Measurements from ENCODE around the gene OR10J5. TPM values are rescaled to one million over a fixed set of nuclear protein-coding genes. Genes with fewer than 3 reads are reported as not detected.
"Not testable (repeated sequence)": the region's sequence is repeated elsewhere in the genome, so short reads cannot be mapped to it uniquely, and the experiment has no call there.

The OR10J5 gene
- not detected in 2 replicates for total RNA-seq

GRCh38 chr1:159535907-159536306, at the start of gene OR10J5:
Gene OR10J5 (minus strand): TSS chr1:159536007. CDS start chr1:159536007, 0 bp downstream.
- H3K27ac Mint-ChIP-seq = no peak within 1 kb of the TSS
- DNase-seq = no peak
- H3K4me1 Mint-ChIP-seq = no peaks in the 10 kb centered on the region
- no peak within 1 kb of the TSS for H3K4me3 Mint-ChIP-seq
- intact Hi-C loops (cut with micrococcal nuclease) = no loop called here
- H3K9me3 Mint-ChIP-seq = peaks cover 8% of the 10 kb centered on the region
- no peaks in the 10 kb centered on the region for H3K27me3 Mint-ChIP-seq
- no peaks in the 10 kb centered on the region for H3K36me3 Mint-ChIP-seq (ENCODE audit: low read depth)

DNA sequence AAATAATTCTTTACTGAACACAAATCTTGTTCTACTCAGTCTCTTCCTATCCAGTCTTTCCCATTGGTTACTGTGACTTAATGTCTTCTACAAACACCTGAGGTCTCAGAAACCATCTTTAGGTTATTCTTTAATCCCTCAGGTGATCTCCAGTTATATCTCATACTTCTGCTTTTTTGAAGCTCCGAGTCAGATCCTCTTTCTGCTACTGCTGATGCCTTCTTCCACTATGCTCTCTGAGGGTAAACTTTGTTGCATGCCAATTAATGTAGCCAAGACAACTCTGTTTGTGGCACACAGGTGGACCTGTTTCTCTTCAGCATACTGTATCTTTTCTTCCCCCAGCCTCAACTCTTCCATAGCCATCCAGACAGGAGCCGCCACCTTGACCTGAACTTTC, 48.7 kb upstream of the OR10J5 start:
- no peaks in the 10 kb centered on the region for H3K9me3 Mint-ChIP-seq
- no peaks in the 10 kb centered on the region for H3K4me1 Mint-ChIP-seq
- DNase-seq = no peak
- H3K27me3 Mint-ChIP-seq = no peaks in the 10 kb centered on the region
- intact Hi-C loops (cut with micrococcal nuclease) = no loop called here
- H3K4me3 Mint-ChIP-seq = no peak overlapping the region
- no peaks in the 10 kb centered on the region for H3K36me3 Mint-ChIP-seq (ENCODE audit: low read depth)
- H3K27ac Mint-ChIP-seq = no peak overlapping the region

DNA sequence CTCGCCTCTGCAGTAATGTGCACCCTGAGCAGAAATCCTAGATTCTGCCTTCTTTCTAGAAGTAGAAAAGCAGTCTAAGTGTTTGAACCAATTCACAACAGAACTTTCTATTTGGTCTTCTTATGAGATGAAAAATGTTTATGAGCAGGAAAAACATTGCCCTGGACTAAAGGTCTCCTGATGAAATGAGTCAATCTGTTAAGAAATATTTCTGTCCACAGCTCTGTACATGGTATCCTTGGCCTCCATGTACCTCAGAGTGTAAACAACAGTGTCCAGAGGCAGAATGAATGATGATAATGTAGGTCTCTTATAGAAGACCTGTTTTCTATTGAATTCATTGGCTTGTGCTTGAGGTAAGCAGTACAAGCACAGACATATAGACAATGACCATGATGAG, 45.6 kb upstream of the OR10J5 start:
- Mint-ChIP-seq H3K4me1 (no peaks in the 10 kb centered on the region), H3K27ac (no peak overlapping the region), H3K4me3 (no peak overlapping the region), H3K9me3 (no peaks in the 10 kb centered on the region), H3K27me3 (no peaks in the 10 kb centered on the region), H3K36me3 (ENCODE audit: low read depth) (no peaks in the 10 kb centered on the region)
- intact Hi-C loops (cut with micrococcal nuclease) = no loop called here
- DNase-seq = no peak

GRCh38 chr1:159580340-159580739, 44.5 kb upstream of the OR10J5 start:
- Mint-ChIP-seq H3K4me1 (no peaks in the 10 kb centered on the region), H3K27ac (no peak overlapping the region), H3K4me3 (no peak overlapping the region), H3K27me3 (no peaks in the 10 kb centered on the region), H3K36me3 (ENCODE audit: low read depth) (no peaks in the 10 kb centered on the region), H3K9me3 (no peaks in the 10 kb centered on the region)
- intact Hi-C loops (cut with micrococcal nuclease) = no loop called here
- DNase-seq = no peak

GRCh38 chr1:159577446-159577845, 41.6 kb upstream of the OR10J5 start:
- Mint-ChIP-seq H3K27me3 (no peaks in the 10 kb centered on the region), H3K4me1 (no peaks in the 10 kb centered on the region), H3K27ac (no peak overlapping the region), H3K4me3 (no peak overlapping the region), H3K36me3 (ENCODE audit: low read depth) (no peaks in the 10 kb centered on the region), H3K9me3 (no peaks in the 10 kb centered on the region)
- DNase-seq = no peak
- intact Hi-C loops (cut with micrococcal nuclease) = no loop called here

DNA sequence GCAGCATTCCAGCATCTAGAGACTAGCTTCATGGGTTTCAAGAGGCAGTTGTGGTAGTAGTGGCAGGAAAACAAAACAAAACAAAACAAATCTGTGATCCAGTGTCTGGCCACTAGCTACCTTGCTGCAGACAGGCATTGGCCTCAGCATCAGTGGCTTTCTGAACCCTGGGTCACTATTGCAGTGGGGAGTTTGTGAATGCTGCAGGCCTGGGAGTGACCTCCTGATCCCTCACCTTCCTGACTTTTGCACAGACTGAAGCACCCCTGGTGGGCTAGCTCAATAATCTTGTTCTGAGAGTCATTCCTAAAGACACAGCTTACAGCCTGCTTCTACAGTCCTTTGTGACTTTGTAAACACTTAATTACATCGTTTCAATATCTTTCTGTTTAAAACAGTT, 26.9 kb upstream of the OR10J5 start:
- DNase-seq = no peak
- Mint-ChIP-seq H3K27me3 (no peaks in the 10 kb centered on the region), H3K36me3 (ENCODE audit: low read depth) (no peaks in the 10 kb centered on the region), H3K27ac (no peak overlapping the region), H3K9me3 (no peaks in the 10 kb centered on the region), H3K4me1 (no peaks in the 10 kb centered on the region), H3K4me3 (no peak overlapping the region)
- intact Hi-C loops (cut with micrococcal nuclease) = no loop called here

DNA sequence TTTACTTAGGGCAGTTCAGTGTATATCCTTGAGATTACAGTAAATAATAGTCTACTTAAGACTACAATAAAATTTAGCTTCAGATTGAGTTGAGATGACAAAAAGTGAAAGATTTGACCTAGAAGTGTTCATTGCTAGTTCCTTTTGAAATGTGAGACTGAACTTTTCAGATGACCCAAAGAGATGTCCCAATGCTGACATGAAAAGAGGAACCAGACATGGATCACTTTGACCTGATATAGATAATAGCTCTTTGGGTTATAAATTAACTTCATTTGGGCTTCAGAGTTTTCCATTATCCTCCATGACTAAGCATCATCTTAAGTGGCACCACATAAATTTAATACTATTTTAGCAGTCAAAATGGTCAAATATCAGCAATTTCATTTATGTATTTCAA, 25.7 kb upstream of the OR10J5 start:
- Mint-ChIP-seq H3K27me3 (no peaks in the 10 kb centered on the region), H3K4me3 (no peak overlapping the region), H3K27ac (no peak overlapping the region), H3K9me3 (no peaks in the 10 kb centered on the region), H3K36me3 (ENCODE audit: low read depth) (no peaks in the 10 kb centered on the region), H3K4me1 (no peaks in the 10 kb centered on the region)
- no peak for DNase-seq
- intact Hi-C loops (cut with micrococcal nuclease) = no loop called here

GRCh38 chr1:159560599-159560998, 24.8 kb upstream of the OR10J5 start:
- no peak overlapping the region for H3K27ac Mint-ChIP-seq
- H3K4me1 Mint-ChIP-seq = no peaks in the 10 kb centered on the region
- no peak for DNase-seq
- no peaks in the 10 kb centered on the region for H3K27me3 Mint-ChIP-seq
- no peak overlapping the region for H3K4me3 Mint-ChIP-seq
- intact Hi-C loops (cut with micrococcal nuclease) = no loop called here
- H3K9me3 Mint-ChIP-seq = no peaks in the 10 kb centered on the region
- no peaks in the 10 kb centered on the region for H3K36me3 Mint-ChIP-seq (ENCODE audit: low read depth)

DNA sequence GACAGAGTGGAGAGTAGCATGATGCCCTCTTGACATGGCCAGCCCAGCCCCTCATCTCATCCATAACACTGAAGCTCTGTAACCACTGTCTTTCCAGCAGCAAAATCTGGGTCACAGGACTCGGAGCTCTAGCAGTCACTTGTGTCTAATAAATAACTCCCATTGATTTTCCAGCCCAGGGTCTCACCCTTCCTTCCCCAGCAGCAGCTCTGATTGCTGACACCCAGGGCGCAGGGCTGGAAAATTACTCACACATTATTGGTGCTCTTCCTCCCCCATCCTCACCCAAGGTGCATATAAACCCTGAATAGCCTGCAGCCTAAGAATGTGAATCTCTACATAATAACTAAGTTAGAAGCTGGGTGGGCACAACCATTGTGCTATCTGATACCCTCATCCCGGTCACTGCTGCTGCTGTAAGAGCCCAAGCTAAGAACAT, 21.1 kb upstream of the OR10J5 start:
- intact Hi-C loops (cut with micrococcal nuclease) = no loop called here
- DNase-seq = no peak
- Mint-ChIP-seq H3K36me3 (ENCODE audit: low read depth) (no peaks in the 10 kb centered on the region), H3K9me3 (no peaks in the 10 kb centered on the region), H3K4me1 (no peaks in the 10 kb centered on the region), H3K27me3 (no peaks in the 10 kb centered on the region), H3K27ac (no peak overlapping the region), H3K4me3 (no peak overlapping the region)

DNA sequence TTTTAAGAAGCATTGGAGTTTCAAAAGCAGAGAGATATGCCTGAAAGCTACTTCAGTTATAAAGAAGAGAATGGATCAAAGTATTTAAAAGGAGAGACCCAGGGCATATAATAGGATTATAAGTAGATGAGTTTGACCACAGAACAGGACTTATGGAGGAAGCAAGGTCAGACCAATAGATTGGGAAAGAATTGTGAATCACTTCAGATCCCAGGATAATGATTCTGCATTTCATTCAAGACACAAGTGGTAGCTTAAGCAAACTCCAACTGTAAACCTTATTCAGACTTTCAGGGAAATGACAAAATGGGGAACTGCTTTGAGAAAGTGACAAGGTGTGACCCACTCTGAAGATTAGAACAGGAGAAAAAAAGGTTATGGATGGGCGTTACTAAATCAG, 18.9 kb upstream of the OR10J5 start:
- Mint-ChIP-seq H3K36me3 (ENCODE audit: low read depth) (no peaks in the 10 kb centered on the region), H3K4me3 (no peak overlapping the region), H3K9me3 (no peaks in the 10 kb centered on the region), H3K4me1 (no peaks in the 10 kb centered on the region), H3K27me3 (no peaks in the 10 kb centered on the region), H3K27ac (no peak overlapping the region)
- intact Hi-C loops (cut with micrococcal nuclease) = no loop called here
- no peak for DNase-seq

GRCh38 chr1:159554261-159554660, 18.5 kb upstream of the OR10J5 start:
- intact Hi-C loops (cut with micrococcal nuclease) = no loop called here
- H3K27me3 Mint-ChIP-seq = no peaks in the 10 kb centered on the region

GRCh38 chr1:159548126-159548525, 12.3 kb upstream of the OR10J5 start:
- Mint-ChIP-seq H3K4me1 (no peaks in the 10 kb centered on the region), H3K27ac (no peak overlapping the region), H3K36me3 (ENCODE audit: low read depth) (no peaks in the 10 kb centered on the region), H3K4me3 (no peak overlapping the region), H3K27me3 (no peaks in the 10 kb centered on the region), H3K9me3 (no peaks in the 10 kb centered on the region)
- DNase-seq = no peak
- intact Hi-C loops (cut with micrococcal nuclease) = no loop called here

More at GRCh38 chr1:159554261-159554660, 18.5 kb upstream of the OR10J5 start:
- H3K4me3 Mint-ChIP-seq = no peak overlapping the region
- no peaks in the 10 kb centered on the region for H3K36me3 Mint-ChIP-seq (ENCODE audit: low read depth)
- DNase-seq = no peak
- no peak overlapping the region for H3K27ac Mint-ChIP-seq
- H3K4me1 Mint-ChIP-seq = no peaks in the 10 kb centered on the region
- no peaks in the 10 kb centered on the region for H3K9me3 Mint-ChIP-seq

GRCh38 chr1:159532922-159533321, 2.9 kb downstream of the OR10J5 start:
- no peak overlapping the region for H3K4me3 Mint-ChIP-seq
- H3K27me3 Mint-ChIP-seq = no peaks in the 10 kb centered on the region
- DNase-seq = no peak
- intact Hi-C loops (cut with micrococcal nuclease) = no loop called here
- no peaks in the 10 kb centered on the region for H3K9me3 Mint-ChIP-seq
- no peak overlapping the region for H3K27ac Mint-ChIP-seq
- H3K36me3 Mint-ChIP-seq (ENCODE audit: low read depth) = no peaks in the 10 kb centered on the region
- H3K4me1 Mint-ChIP-seq = no peaks in the 10 kb centered on the region

- intact Hi-C loops (cut with micrococcal nuclease); H3K4me1 Mint-ChIP-seq; H3K4me3 Mint-ChIP-seq: not testable (repeated sequence)
Measured at GRCh38 chr1:159524792-159525191, 11.0 kb downstream of the OR10J5 start.

GRCh38 chr1:159510229-159510541, 25.6 kb downstream of the OR10J5 start:
- intact Hi-C loops (cut with micrococcal nuclease) = no loop called here

More at GRCh38 chr1:159524792-159525191, 11.0 kb downstream of the OR10J5 start:
- H3K27ac Mint-ChIP-seq; H3K9me3 Mint-ChIP-seq; H3K36me3 Mint-ChIP-seq (ENCODE audit: low read depth); H3K27me3 Mint-ChIP-seq; DNase-seq: not testable (repeated sequence)

More at GRCh38 chr1:159510229-159510541, 25.6 kb downstream of the OR10J5 start:
- no peak overlapping the region for H3K27ac Mint-ChIP-seq
- H3K27me3 Mint-ChIP-seq = no peaks in the 10 kb centered on the region
- H3K4me1 Mint-ChIP-seq = no peaks in the 10 kb centered on the region
- H3K9me3 Mint-ChIP-seq = no peaks in the 10 kb centered on the region
- no peak overlapping the region for H3K4me3 Mint-ChIP-seq
- DNase-seq = no peak
- H3K36me3 Mint-ChIP-seq (ENCODE audit: low read depth) = no peaks in the 10 kb centered on the region
